ENCODE data around the gene LTBP3. TPM values are rescaled to one million over a fixed set of nuclear protein-coding genes. Genes with fewer than 3 reads are reported as not detected.

The LTBP3 gene
- total and polyA plus RNA-seq, 2 donors (not counting 3 experiments of a cell fraction or from before 2014, with no cell fraction given): 120 to 209 TPM

- H3K4me3 ChIP-seq (replicated peaks in 1 of 3; ENCODE audit: insufficient read depth in 1 of 3, low read depth in 1 of 3, low read length in 3 of 3): no peak overlapping the region
- H3K27ac ChIP-seq (ENCODE audit: insufficient read depth, low read depth, low read length): no peak overlapping the region
- H3K79me2 ChIP-seq (ENCODE audit: control insufficient read depth, insufficient read depth, low read length): peaks cover 16% of the 10 kb centered on the region
- intact Hi-C loops (cut with micrococcal nuclease) (no loop called here), dilution Hi-C loops (cut with MboI; ENCODE audit: extremely low pct_ligation_motif_present, low sequenced_read_pairs) (no loop called here)
- TF ChIP-seq GATA2 (IDR thresholded peaks at IDR 0.05; ENCODE audit: insufficient read depth, insufficient read length, low read depth, low read length): no peak
- TF ChIP-seq POLR2AphosphoS5 (IDR thresholded peaks at IDR 0.05; ENCODE audit: insufficient read depth, low read depth, low read length): no peak
- no peak for TF ChIP-seq EZH2 (IDR thresholded peaks at IDR 0.05; ENCODE audit: borderline replicate concordance, low read depth, low read length, severe bottlenecking)
- TF ChIP-seq POLR2A (IDR thresholded peaks at IDR 0.05; ENCODE audit: low read depth, low read length): no peak
- no peak for TF ChIP-seq CTCF (IDR thresholded peaks at IDR 0.05; ENCODE audit: extremely low read depth in 1 of 2, insufficient read depth in 1 of 2, low read depth in 1 of 2, low read length in 2 of 2)
- no peak for TF ChIP-seq MYC (IDR thresholded peaks at IDR 0.05; ENCODE audit: low read depth, low read length)
- no peak for TF ChIP-seq JUN (IDR thresholded peaks at IDR 0.05; ENCODE audit: borderline replicate concordance, insufficient read depth, insufficient read length, low read depth)
- TF ChIP-seq MAX (IDR thresholded peaks at IDR 0.05; ENCODE audit: insufficient read depth, insufficient read length): no peak
- TF ChIP-seq FOS (IDR thresholded peaks at IDR 0.05; ENCODE audit: borderline replicate concordance, insufficient read depth, low read length): no peak
- no peaks in the 10 kb centered on the region for H4K20me1 ChIP-seq (replicated peaks; ENCODE audit: control insufficient read depth, extremely low read depth, insufficient read depth, low read length)
- H3K36me3 ChIP-seq (ENCODE audit: control insufficient read depth in 2 of 2, extremely low read depth in 1 of 2, insufficient read depth in 2 of 2, low read length in 2 of 2): peaks cover 15 to 59% of the 10 kb centered on the region in 2 experiments
- H3K4me1 ChIP-seq (ENCODE audit: control insufficient read depth, extremely low read depth, insufficient read depth, low read length): peaks cover 15% of the 10 kb centered on the region
- ChIA-PET CTCF (interaction anchor here (0.7 to 3.4 kb wide), 3 partner anchors 10 to 253 kb away, joined by 3 to 19 read pairs (median 4); no protein-coding TSS in a partner anchor), POLR2A (interaction anchor here (1.4 kb wide), 1 partner anchor 9 kb away, joined by 4 read pairs; the partner anchor contains the start of gene MAP3K11)
- H3K4me2 ChIP-seq (ENCODE audit: insufficient read depth, low read length): no peak overlapping the region
- DNase-seq (ENCODE audit: low read depth, low spot score) (no peak), FAIRE-seq (no peak)
- H3K27me3 ChIP-seq (ENCODE audit: control insufficient read depth in 2 of 2, insufficient read depth in 2 of 2, low read length in 2 of 2): no peaks in the 10 kb centered on the region
- H3K9ac ChIP-seq (replicated peaks; ENCODE audit: extremely low read depth, insufficient read depth, low read length): no peak overlapping the region
- no peak overlapping the region for H2AFZ ChIP-seq (ENCODE audit: low read depth, low read length)
- H3K9me3 ChIP-seq (replicated peaks; ENCODE audit: control insufficient read depth, insufficient read depth, low read length): no peaks in the 10 kb centered on the region
- no TSS peak for BruUV-seq (replicated peaks)
- no peaks in the 10 kb centered on the region for H3K9me1 ChIP-seq (replicated peaks; ENCODE audit: control insufficient read depth, extremely low read depth, insufficient read depth, low read length)
Measured at GRCh38 chr11:65604258-65604657, 46.1 kb upstream of the LTBP3 start.

Data from endothelial cell of umbilical vein (primary cell).